Measurements from ENCODE around the gene ZBTB24. TPM values are rescaled to one million over a fixed set of nuclear protein-coding genes. Genes with fewer than 3 reads are reported as not detected.

Gene ZBTB24
- polyA plus RNA-seq, 3 donors = 3.1 to 4.7 (median 3.4) TPM

DNA sequence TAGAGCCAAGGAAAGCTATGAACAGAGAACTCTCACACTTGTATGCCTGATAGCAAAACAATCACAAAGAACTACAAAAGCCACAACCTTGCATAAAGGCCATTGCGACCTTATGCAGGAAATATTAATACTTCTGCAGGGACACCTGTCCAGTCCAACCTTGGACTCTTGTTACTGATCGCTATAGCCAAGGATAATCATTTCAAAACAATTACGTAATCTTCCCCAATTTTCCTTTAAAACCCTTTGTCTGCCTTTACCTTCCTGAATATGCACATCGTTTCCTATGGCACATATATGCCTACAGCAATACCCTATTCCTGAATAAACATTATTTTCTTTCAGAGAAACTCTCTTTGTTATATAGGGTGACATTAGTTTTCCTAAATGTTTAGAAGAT is 65.4 kb downstream of the ZBTB24 start:
- no peak overlapping the region for H3K27ac Mint-ChIP-seq
- intact Hi-C loops (cut with micrococcal nuclease) = no loop called here
- H3K4me1 ChIP-seq (ENCODE audit: control insufficient read depth in 1 of 2, insufficient read depth in 2 of 2, low read length in 2 of 2) = no peaks in the 10 kb centered on the region
- no peak overlapping the region for H3K4me2 ChIP-seq (replicated peaks; ENCODE audit: extremely low read depth, low read length, poor library complexity, severe bottlenecking)
- H3K9me3 ChIP-seq (replicated peaks in 1 of 2; ENCODE audit: control insufficient read depth in 1 of 2, insufficient read depth in 1 of 2, low read length in 2 of 2) = no peaks in the 10 kb centered on the region
- no peaks in the 10 kb centered on the region for H4K20me1 ChIP-seq (ENCODE audit: insufficient read depth, low read length)
- no peaks in the 10 kb centered on the region for H3K36me3 ChIP-seq (replicated peaks in 1 of 2; ENCODE audit: control insufficient read depth in 1 of 2, insufficient read depth in 2 of 2, low read length in 2 of 2)
- no peak overlapping the region for H2AFZ ChIP-seq (ENCODE audit: insufficient read depth, low read depth, low read length, poor library complexity, severe bottlenecking)
- H3K4me3 ChIP-seq (replicated peaks in 1 of 3; ENCODE audit: low read depth in 2 of 3, low read length in 3 of 3) = no peak overlapping the region
- WGBS (ENCODE audit: insufficient coverage) = 66% methylated on average over 2 of the region's 4 CpGs
- H3K27ac ChIP-seq (ENCODE audit: low read depth in 1 of 2, low read length in 2 of 2) = no peak overlapping the region
- H3K79me2 ChIP-seq (ENCODE audit: insufficient read depth, low read length) = no peaks in the 10 kb centered on the region
- H3K9me3 Mint-ChIP-seq = peaks cover 0 to 2% (median 0%) of the 10 kb centered on the region in 7 donors
- DNase-seq = no peak
- H3K27me3 ChIP-seq (ENCODE audit: control insufficient read depth in 2 of 2, insufficient read depth in 2 of 2, low read length in 2 of 2) = no peaks in the 10 kb centered on the region
- TF ChIP-seq, protein P1, sequence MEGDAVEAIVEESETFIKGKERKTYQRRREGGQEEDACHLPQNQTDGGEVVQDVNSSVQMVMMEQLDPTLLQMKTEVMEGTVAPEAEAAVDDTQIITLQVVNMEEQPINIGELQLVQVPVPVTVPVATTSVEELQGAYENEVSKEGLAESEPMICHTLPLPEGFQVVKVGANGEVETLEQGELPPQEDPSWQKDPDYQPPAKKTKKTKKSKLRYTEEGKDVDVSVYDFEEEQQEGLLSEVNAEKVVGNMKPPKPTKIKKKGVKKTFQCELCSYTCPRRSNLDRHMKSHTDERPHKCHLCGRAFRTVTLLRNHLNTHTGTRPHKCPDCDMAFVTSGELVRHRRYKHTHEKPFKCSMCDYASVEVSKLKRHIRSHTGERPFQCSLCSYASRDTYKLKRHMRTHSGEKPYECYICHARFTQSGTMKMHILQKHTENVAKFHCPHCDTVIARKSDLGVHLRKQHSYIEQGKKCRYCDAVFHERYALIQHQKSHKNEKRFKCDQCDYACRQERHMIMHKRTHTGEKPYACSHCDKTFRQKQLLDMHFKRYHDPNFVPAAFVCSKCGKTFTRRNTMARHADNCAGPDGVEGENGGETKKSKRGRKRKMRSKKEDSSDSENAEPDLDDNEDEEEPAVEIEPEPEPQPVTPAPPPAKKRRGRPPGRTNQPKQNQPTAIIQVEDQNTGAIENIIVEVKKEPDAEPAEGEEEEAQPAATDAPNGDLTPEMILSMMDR (IDR thresholded peaks at IDR 0.05) = no peak
- H3K36me3 Mint-ChIP-seq = no peaks in the 10 kb centered on the region
- no peaks in the 10 kb centered on the region for H3K4me1 Mint-ChIP-seq
- no peak overlapping the region for H3K9ac ChIP-seq (ENCODE audit: insufficient read depth, low read length, poor library complexity, severe bottlenecking)
- H3K4me3 Mint-ChIP-seq = no peak overlapping the region
- H3K27me3 Mint-ChIP-seq (ENCODE audit: low read depth in 3 of 3) = peaks cover 0 to 3% (median 1%) of the 10 kb centered on the region in 3 donors

Other genes with a start within 250 kb of the ZBTB24 start
- 100 to 1,000 TPM; 106 to 392 (median 272) TPM for gene CD164, start 100.8 kb downstream of the ZBTB24 start, polyA plus RNA-seq
- gene PPIL6, start 42.6 kb downstream of the ZBTB24 start, polyA plus RNA-seq = under 1 TPM; 0.09 to 0.28 (median 0.14) TPM
- gene SMPD2, start 42.5 kb downstream of the ZBTB24 start, polyA plus RNA-seq = 10 to 100 TPM in 2 of 3 donors, 1 to 10 TPM in 1; 9.5 to 14.3 (median 12.3) TPM
- gene MICAL1, start 27.4 kb downstream of the ZBTB24 start, polyA plus RNA-seq = 100 to 1,000 TPM in 1 of 3 donors, 10 to 100 TPM in 1, 1 to 10 TPM in 1; 7.5 to 227 (median 13.2) TPM
- gene AK9, start 208.0 kb upstream of the ZBTB24 start, polyA plus RNA-seq = 1 to 10 TPM; 2.6 to 3.1 (median 2.8) TPM
- gene FIG4, start 208.1 kb upstream of the ZBTB24 start, polyA plus RNA-seq = 10 to 100 TPM; 27.2 to 65.3 (median 53.7) TPM